ENCODE results near the gene HES6.

DNA sequence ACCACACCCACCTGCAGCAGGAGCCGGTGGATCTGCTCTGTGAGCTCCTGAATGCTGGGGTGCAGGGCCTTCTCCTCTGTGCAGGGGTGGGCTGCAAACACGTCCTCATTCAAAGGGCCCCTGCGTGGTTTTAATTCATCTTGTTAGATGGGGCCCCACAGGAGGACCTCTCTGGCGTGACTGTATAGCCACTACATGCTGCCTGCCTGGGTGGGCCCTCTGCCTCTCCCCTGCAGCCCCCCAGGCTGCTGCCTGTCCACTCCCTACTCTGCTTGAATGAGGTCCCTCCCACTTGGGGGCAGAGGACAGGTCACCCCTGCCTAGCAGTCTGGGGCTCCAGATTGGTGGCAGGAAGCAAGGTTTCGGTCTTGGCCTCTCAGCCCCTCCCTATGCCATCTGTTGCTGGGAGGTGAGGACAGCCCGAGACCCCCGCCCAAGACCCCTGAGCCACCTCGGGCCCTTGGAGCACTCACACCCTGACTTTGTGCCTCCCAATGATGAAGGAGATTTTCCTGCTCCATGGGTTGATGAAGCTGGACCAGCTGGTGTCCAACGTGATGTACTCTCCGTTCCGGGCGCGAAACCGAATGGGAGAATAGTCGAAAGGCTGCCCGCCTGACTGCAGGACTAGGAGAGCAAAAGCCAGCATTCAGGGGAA is 22.0 kb upstream of the HES6 start:
- no peak for TF ChIP-seq SUZ12 (IDR thresholded peaks at IDR 0.05)
- TF ChIP-seq ELF4 (IDR thresholded peaks at IDR 0.05): no peak
- no peak for TF ChIP-seq L3MBTL2 (conservative IDR thresholded peaks at IDR 0.05)

Measured in HEK293T (cell line).